Measurements from ENCODE around the gene ERC2.

DNA sequence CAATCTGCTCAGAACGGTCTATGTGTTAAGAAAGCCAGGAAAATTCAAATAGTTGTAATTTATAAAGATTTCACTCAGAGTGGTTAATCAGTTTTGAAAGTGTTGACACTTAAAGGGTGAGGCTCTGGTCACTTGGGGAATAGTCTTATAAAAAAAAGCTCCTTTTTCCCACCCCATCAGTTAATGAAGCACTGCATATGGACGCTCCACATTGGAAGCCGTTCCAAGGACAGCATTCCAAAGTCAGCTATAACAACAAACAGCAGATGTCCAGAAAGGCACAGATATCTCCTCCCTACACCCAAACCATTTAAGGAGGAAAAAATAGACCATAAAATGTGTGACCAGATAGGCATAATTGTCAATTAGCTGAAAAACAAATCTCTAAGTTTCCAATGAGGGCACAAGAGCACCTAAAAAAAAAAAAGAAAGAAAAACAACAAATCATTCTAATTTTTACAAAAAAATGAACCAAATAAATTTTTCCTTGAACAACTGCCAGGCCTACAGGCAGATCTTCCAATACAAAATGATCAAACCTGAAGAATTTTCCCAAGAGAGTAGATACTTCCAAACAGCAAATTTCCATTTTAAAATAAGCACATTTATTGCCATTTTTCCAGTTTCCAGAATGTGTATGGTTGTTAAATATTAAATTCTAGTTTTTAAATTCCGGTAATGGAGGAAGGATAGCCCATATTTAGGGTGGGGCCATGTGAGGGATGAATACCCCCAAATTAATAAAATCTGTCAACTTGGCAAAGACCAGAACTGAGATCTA, 198.3 kb downstream of the ERC2 start:
- no peak for TF ChIP-seq POLR2A (IDR thresholded peaks at IDR 0.05)
- TF ChIP-seq, protein P1, sequence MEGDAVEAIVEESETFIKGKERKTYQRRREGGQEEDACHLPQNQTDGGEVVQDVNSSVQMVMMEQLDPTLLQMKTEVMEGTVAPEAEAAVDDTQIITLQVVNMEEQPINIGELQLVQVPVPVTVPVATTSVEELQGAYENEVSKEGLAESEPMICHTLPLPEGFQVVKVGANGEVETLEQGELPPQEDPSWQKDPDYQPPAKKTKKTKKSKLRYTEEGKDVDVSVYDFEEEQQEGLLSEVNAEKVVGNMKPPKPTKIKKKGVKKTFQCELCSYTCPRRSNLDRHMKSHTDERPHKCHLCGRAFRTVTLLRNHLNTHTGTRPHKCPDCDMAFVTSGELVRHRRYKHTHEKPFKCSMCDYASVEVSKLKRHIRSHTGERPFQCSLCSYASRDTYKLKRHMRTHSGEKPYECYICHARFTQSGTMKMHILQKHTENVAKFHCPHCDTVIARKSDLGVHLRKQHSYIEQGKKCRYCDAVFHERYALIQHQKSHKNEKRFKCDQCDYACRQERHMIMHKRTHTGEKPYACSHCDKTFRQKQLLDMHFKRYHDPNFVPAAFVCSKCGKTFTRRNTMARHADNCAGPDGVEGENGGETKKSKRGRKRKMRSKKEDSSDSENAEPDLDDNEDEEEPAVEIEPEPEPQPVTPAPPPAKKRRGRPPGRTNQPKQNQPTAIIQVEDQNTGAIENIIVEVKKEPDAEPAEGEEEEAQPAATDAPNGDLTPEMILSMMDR (IDR thresholded peaks at IDR 0.05): no peak

Data from upper lobe of left lung (tissue), 4 donors.